ENCODE results near the gene ARHGAP15. TPM values are rescaled to one million over a fixed set of nuclear protein-coding genes. Genes with fewer than 3 reads are reported as not detected.
A peak's percentile ranks its signal among the peaks of the same experiment; 100 is the strongest.

Gene ARHGAP15
- total RNA-seq, 4 donors from 2014 or later, result 0.80 to 53.1 (median 12.7) TPM

- H3K4me1 ChIP-seq, result peaks cover 0 to 10% (median 0%) of the 10 kb centered on the region in 4 donors
- H3K27me3 ChIP-seq, result no peaks in the 10 kb centered on the region
- intact Hi-C loops (cut with DNase I; ENCODE audit: low total_unique reads), result no loop called here
- no peaks in the 10 kb centered on the region for H3K9me3 ChIP-seq
- H3K36me3 ChIP-seq, result no peaks in the 10 kb centered on the region
- TF ChIP-seq POLR2AphosphoS5 (IDR thresholded peaks at IDR 0.05), result no peak
- TF ChIP-seq CTCF (IDR thresholded peaks at IDR 0.05), result no peak
- TF ChIP-seq POLR2A (IDR thresholded peaks at IDR 0.05), result no peak
- TF ChIP-seq EP300 (IDR thresholded peaks at IDR 0.05; ENCODE audit: low read depth), result no peak
- no peak overlapping the region for H3K4me3 ChIP-seq
- in situ Hi-C loops (cut with MboI; ENCODE audit: low pct_ligation_motif_present in 1 of 4, low pct_unique_long_range_greater_than_20kb in 1 of 4, low sequenced_read_pairs in 3 of 4), result no loop called here
- no peak for DNase-seq
- WGBS, 2 donors (ENCODE audit: low coverage in 1 of 2), result 52 to 78% methylated on average over 2 to 3 of the region's 3 CpGs
- H3K27ac ChIP-seq, result peak overlapping the region in 1 of 4 donors; percentile 2
Observed at GRCh38 chr2:143521396-143521795, 392.2 kb downstream of the ARHGAP15 start.

GRCh38 chr2:143522699-143523098 lies 393.5 kb downstream of the ARHGAP15 start:
- DNase-seq, result no peak
- Histone ChIP-seq H3K27ac (no peak overlapping the region), H3K9me3 (no peaks in the 10 kb centered on the region), H3K36me3 (no peaks in the 10 kb centered on the region), H3K4me1 (peaks cover 0 to 10% (median 0%) of the 10 kb centered on the region in 4 donors), H3K27me3 (no peaks in the 10 kb centered on the region), H3K4me3 (no peak overlapping the region)
- in situ Hi-C loops (cut with MboI; ENCODE audit: low pct_ligation_motif_present in 1 of 4, low pct_unique_long_range_greater_than_20kb in 1 of 4, low sequenced_read_pairs in 3 of 4) (no loop called here), intact Hi-C loops (cut with DNase I; ENCODE audit: low total_unique reads) (no loop called here)
- TF ChIP-seq EP300 (IDR thresholded peaks at IDR 0.05; ENCODE audit: low read depth) (no peak), POLR2A (IDR thresholded peaks at IDR 0.05) (no peak), CTCF (IDR thresholded peaks at IDR 0.05) (no peak), POLR2AphosphoS5 (IDR thresholded peaks at IDR 0.05) (no peak)
- WGBS, 2 donors (ENCODE audit: low coverage in 1 of 2), result 85 to 93% methylated on average over 2 of the region's 2 CpGs

GRCh38 chr2:143524119-143524553 lies 394.9 kb downstream of the ARHGAP15 start:
- in situ Hi-C loops (cut with MboI; ENCODE audit: low pct_ligation_motif_present in 1 of 4, low pct_unique_long_range_greater_than_20kb in 1 of 4, low sequenced_read_pairs in 3 of 4) (no loop called here), intact Hi-C loops (cut with DNase I; ENCODE audit: low total_unique reads) (no loop called here)
- Histone ChIP-seq H3K4me1 (peaks cover 0 to 10% (median 0%) of the 10 kb centered on the region in 4 donors), H3K36me3 (no peaks in the 10 kb centered on the region), H3K4me3 (no peak overlapping the region), H3K27me3 (no peaks in the 10 kb centered on the region), H3K27ac (peak overlapping the region; percentile 26 to 41 (median 30)), H3K9me3 (no peaks in the 10 kb centered on the region)
- no peak for TF ChIP-seq CTCF (IDR thresholded peaks at IDR 0.05)
- no peak for TF ChIP-seq POLR2A (IDR thresholded peaks at IDR 0.05)
- TF ChIP-seq POLR2AphosphoS5 (IDR thresholded peaks at IDR 0.05), result no peak
- no peak for TF ChIP-seq EP300 (IDR thresholded peaks at IDR 0.05; ENCODE audit: low read depth)
- no peak for DNase-seq
- WGBS, 2 donors (ENCODE audit: low coverage in 1 of 2), result 40 to 42% methylated on average over 2 of the region's 2 CpGs

GRCh38 chr2:143524559-143525401 lies 395.6 kb downstream of the ARHGAP15 start:
- Histone ChIP-seq H3K36me3 (no peaks in the 10 kb centered on the region), H3K27ac (peak overlapping the region; percentile 25 to 58 (median 34)), H3K4me3 (no peak overlapping the region), H3K9me3 (no peaks in the 10 kb centered on the region), H3K27me3 (no peaks in the 10 kb centered on the region), H3K4me1 (peaks cover 0 to 10% (median 0%) of the 10 kb centered on the region in 4 donors)
- intact Hi-C loops (cut with DNase I; ENCODE audit: low total_unique reads) (no loop called here), in situ Hi-C loops (cut with MboI; ENCODE audit: low pct_ligation_motif_present in 1 of 4, low pct_unique_long_range_greater_than_20kb in 1 of 4, low sequenced_read_pairs in 3 of 4) (no loop called here)
- 54 to 69% methylated on average over 6 of the region's 6 CpGs for WGBS, 2 donors (ENCODE audit: low coverage in 1 of 2)
- DNase-seq, result no peak
- TF ChIP-seq EP300 (IDR thresholded peaks at IDR 0.05; ENCODE audit: low read depth) (no peak), POLR2A (IDR thresholded peaks at IDR 0.05) (no peak), CTCF (IDR thresholded peaks at IDR 0.05) (no peak), POLR2AphosphoS5 (IDR thresholded peaks at IDR 0.05) (no peak)

Data from transverse colon (tissue), 4 donors.